MM.1S (cell line): ENCODE results near the gene SFSWAP.

Experiments used
- DNase-seq: peaks from one replicate; pipeline ENCODE4 v3.0.0-alpha.2; 2015
- H2AFZ ChIP-seq: fragments of 300-600 bp; sonication (generic); 2 replicates; pipeline ENCODE4 v1.6.0; 2016; ENCODE audit warnings: antibody characterized with exemption, low read length
- H3F3A ChIP-seq: fragments of 300-600 bp; sonication (generic); 2 replicates; pipeline ENCODE4 v1.6.1; 2016; ENCODE audit warnings: mild to moderate bottlenecking, antibody characterized with exemption, low read length, moderate library complexity, mixed read lengths; ENCODE audit not compliant: insufficient read depth
- H3K27ac ChIP-seq: fragments of 300-600 bp; sonication (generic); 2 replicates; pipeline ENCODE4 v1.5.1; 2016; ENCODE audit warnings: mild to moderate bottlenecking, low read length
- H3K27me3 ChIP-seq: fragments of 300-600 bp; sonication (generic); replicated peaks from 2 replicates; pipeline ENCODE4 v1.6.0; 2016; ENCODE audit warnings: low read length; ENCODE audit not compliant: insufficient read depth
- H3K36me3 ChIP-seq: fragments of 300-600 bp; sonication (generic); replicated peaks from 2 replicates; pipeline ENCODE4 v1.6.1; 2016; ENCODE audit warnings: mild to moderate bottlenecking, low read length, mixed read lengths; ENCODE audit not compliant: insufficient read depth
- H3K4me1 ChIP-seq: fragments of 300-600 bp; sonication (generic); 2 replicates; pipeline ENCODE4 v1.6.1; 2016; ENCODE audit warnings: low read length, mixed read lengths
- H3K4me2 ChIP-seq: fragments of 300-600 bp; sonication (generic); 2 replicates; pipeline ENCODE4 v1.6.0; 2016; ENCODE audit warnings: low read depth, low read length
- H3K4me3 ChIP-seq: fragments of 300-600 bp; sonication (generic); 2 replicates; pipeline ENCODE4 v1.5.1; 2016; ENCODE audit warnings: low read length, mixed read lengths
- H3K79me2 ChIP-seq: fragments of 300-600 bp; sonication (generic); 2 replicates; pipeline ENCODE4 v1.6.1; 2016; ENCODE audit warnings: mixed run types, low read length, mixed read lengths
- H3K9ac ChIP-seq: fragments of 300-600 bp; sonication (generic); 2 replicates; pipeline ENCODE4 v1.6.1; 2016; ENCODE audit warnings: low read length, mixed read lengths
- H3K9me2 ChIP-seq: fragments of 300-600 bp; sonication (generic); replicated peaks from 2 replicates; pipeline ENCODE4 v1.6.1; 2016; ENCODE audit warnings: mild to moderate bottlenecking, low read length, mixed read lengths; ENCODE audit not compliant: insufficient read depth
- H3K9me3 ChIP-seq: fragments of 300-600 bp; sonication (generic); replicated peaks from 2 replicates; pipeline ENCODE4 v1.6.1; 2016; ENCODE audit warnings: mild to moderate bottlenecking, low read length, mixed read lengths; ENCODE audit not compliant: insufficient read depth
- H4K20me1 ChIP-seq: fragments of 300-600 bp; sonication (generic); 2 replicates; pipeline ENCODE4 v1.6.1; 2016; ENCODE audit warnings: mild to moderate bottlenecking, low read length, moderate library complexity, mixed read lengths; ENCODE audit not compliant: insufficient read depth
- CTCF ChIP-seq: fragments of 300-600 bp; sonication (generic); IDR thresholded peaks from 2 replicates; pipeline ENCODE4 v1.5.1; 2016; ENCODE audit warnings: antibody characterized with exemption, low read length, mixed read lengths
- EZH2 ChIP-seq: fragments of 300-600 bp; sonication (generic); optimal IDR thresholded peaks from 2 replicates; pipeline ENCODE3; 2017; ENCODE audit warnings: low read depth, mild to moderate bottlenecking, antibody characterized with exemption, low read length, mixed read lengths
- EZH2phosphoT487 ChIP-seq: fragments of 300-600 bp; sonication (generic); IDR thresholded peaks from 2 replicates; pipeline ENCODE4 v1.6.1; 2018; ENCODE audit warnings: antibody characterized with exemption, low read length

The SFSWAP gene

GRCh38 chr12:131786331-131786730 is 75.4 kb downstream of the SFSWAP start:
- Histone ChIP-seq H3K9ac (no peak overlapping the region), H2AFZ (no peak overlapping the region), H3K4me3 (no peak overlapping the region), H3F3A (no peaks in the 10 kb centered on the region; the same call in 1 of the 2 replicates), H3K27me3 (no peaks in the 10 kb centered on the region), H3K9me2 (no peaks in the 10 kb centered on the region), H3K36me3 (no peaks in the 10 kb centered on the region), H3K9me3 (no peaks in the 10 kb centered on the region), H3K4me1 (no peaks in the 10 kb centered on the region), H3K4me2 (no peak overlapping the region), H3K79me2 (no peaks in the 10 kb centered on the region), H3K27ac (no peak overlapping the region), H4K20me1 (no peaks in the 10 kb centered on the region)
- TF ChIP-seq EZH2phosphoT487 = no peak
- no peak for TF ChIP-seq CTCF
- TF ChIP-seq EZH2 = no peak
- no peak for DNase-seq

- Histone ChIP-seq H3K27me3 (no peaks in the 10 kb centered on the region), H3K9me3 (no peaks in the 10 kb centered on the region), H3K9me2 (no peaks in the 10 kb centered on the region), H3K79me2 (no peaks in the 10 kb centered on the region), H3K4me2 (no peak overlapping the region), H3F3A (no peaks in the 10 kb centered on the region; the same call in 1 of the 2 replicates), H3K36me3 (no peaks in the 10 kb centered on the region), H4K20me1 (no peaks in the 10 kb centered on the region), H3K4me1 (no peaks in the 10 kb centered on the region), H3K9ac (no peak overlapping the region), H2AFZ (no peak overlapping the region), H3K4me3 (no peak overlapping the region), H3K27ac (no peak overlapping the region)
- no peak for DNase-seq
- TF ChIP-seq EZH2phosphoT487 (no peak), EZH2 (no peak), CTCF (no peak)
Measured at GRCh38 chr12:131787143-131787660, 76.3 kb downstream of the SFSWAP start.

- H3K79me2 ChIP-seq = no peaks in the 10 kb centered on the region
- no peaks in the 10 kb centered on the region for H4K20me1 ChIP-seq
- H3K36me3 ChIP-seq = no peaks in the 10 kb centered on the region
- no peak overlapping the region for H3K27ac ChIP-seq
- no peaks in the 10 kb centered on the region for H3K9me2 ChIP-seq
- no peaks in the 10 kb centered on the region for H3K4me1 ChIP-seq
- H2AFZ ChIP-seq = no peak overlapping the region
- no peak overlapping the region for H3K9ac ChIP-seq
- no peak for DNase-seq
- TF ChIP-seq CTCF (no peak), EZH2phosphoT487 (no peak), EZH2 (no peak)
- H3K4me3 ChIP-seq = no peak overlapping the region
- no peaks in the 10 kb centered on the region; the same call in 1 of the 2 replicates for H3F3A ChIP-seq
- no peak overlapping the region for H3K4me2 ChIP-seq
- H3K27me3 ChIP-seq = no peaks in the 10 kb centered on the region
- H3K9me3 ChIP-seq = no peaks in the 10 kb centered on the region
Measured at GRCh38 chr12:131788070-131788469, 77.2 kb downstream of the SFSWAP start.
